ENCODE data around the gene OXSM.

DNA sequence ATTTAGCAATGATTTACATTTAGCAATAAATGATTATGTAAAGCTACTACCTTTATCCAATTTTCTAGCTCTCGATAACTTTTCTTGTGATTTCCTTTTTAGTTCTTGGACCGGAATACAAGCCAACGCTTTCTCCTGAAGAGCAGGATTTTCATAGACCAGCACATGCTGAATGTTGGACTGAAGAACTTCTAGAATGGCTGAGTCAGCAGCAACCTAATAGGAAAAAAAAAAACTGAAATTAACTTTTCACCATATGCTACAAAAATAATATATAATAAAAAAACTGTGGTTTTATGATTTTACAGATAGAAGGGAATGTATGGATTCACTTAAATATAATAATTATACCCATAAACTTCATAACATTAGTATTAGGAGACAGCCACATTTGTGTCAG is 38.8 kb upstream of the OXSM start:
- TF ChIP-seq EP300 (IDR thresholded peaks at IDR 0.05) (no peak), POLR2AphosphoS5 (IDR thresholded peaks at IDR 0.05) (no peak), POLR2A (IDR thresholded peaks at IDR 0.05; ENCODE audit: low read depth) (no peak)
- TF ChIP-seq, protein P1, sequence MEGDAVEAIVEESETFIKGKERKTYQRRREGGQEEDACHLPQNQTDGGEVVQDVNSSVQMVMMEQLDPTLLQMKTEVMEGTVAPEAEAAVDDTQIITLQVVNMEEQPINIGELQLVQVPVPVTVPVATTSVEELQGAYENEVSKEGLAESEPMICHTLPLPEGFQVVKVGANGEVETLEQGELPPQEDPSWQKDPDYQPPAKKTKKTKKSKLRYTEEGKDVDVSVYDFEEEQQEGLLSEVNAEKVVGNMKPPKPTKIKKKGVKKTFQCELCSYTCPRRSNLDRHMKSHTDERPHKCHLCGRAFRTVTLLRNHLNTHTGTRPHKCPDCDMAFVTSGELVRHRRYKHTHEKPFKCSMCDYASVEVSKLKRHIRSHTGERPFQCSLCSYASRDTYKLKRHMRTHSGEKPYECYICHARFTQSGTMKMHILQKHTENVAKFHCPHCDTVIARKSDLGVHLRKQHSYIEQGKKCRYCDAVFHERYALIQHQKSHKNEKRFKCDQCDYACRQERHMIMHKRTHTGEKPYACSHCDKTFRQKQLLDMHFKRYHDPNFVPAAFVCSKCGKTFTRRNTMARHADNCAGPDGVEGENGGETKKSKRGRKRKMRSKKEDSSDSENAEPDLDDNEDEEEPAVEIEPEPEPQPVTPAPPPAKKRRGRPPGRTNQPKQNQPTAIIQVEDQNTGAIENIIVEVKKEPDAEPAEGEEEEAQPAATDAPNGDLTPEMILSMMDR (IDR thresholded peaks at IDR 0.05): no peak

Data from esophagus muscularis mucosa (tissue), 4 donors.